Smooth muscle cell (in vitro differentiated cells): ENCODE data around the gene COL19A1. TPM values are rescaled to one million over a fixed set of nuclear protein-coding genes. Genes with fewer than 3 reads are reported as not detected.

Experiments used
- DNase-seq: peaks from one replicate; lab custom pipeline; 2025; ENCODE audit not compliant: unreplicated experiment; lab: John Stamatoyannopoulos, UW
- H2AFZ ChIP-seq: fragments of 200-600 bp; sonication (generic); 2 replicates; pipeline ENCODE4 v1.6.0; 2016; ENCODE audit warnings: antibody characterized with exemption, low read depth, mild to moderate bottlenecking
- H3F3A ChIP-seq: fragments of 200-600 bp; sonication (generic); 2 replicates; pipeline ENCODE4 v1.6.0; 2017; ENCODE audit warnings: antibody characterized with exemption, low read depth
- H3K27ac ChIP-seq: fragments of 200-600 bp; sonication (generic); 2 replicates; pipeline ENCODE4 v1.5.1; 2016; ENCODE audit warnings: low read depth, mild to moderate bottlenecking
- H3K27me3 ChIP-seq: fragments of 200-600 bp; sonication (generic); 2 replicates; pipeline ENCODE4 v1.6.1; 2016; ENCODE audit warnings: low read depth, mild to moderate bottlenecking
- H3K36me3 ChIP-seq: fragments of 200-600 bp; sonication (generic); 2 replicates; pipeline ENCODE4 v1.5.1; 2016; ENCODE audit warnings: low read depth
- H3K4me1 ChIP-seq: fragments of 200-600 bp; sonication (generic); 2 replicates; pipeline ENCODE4 v1.5.1; 2016; ENCODE audit warnings: low read depth
- H3K4me2 ChIP-seq: fragments of 200-600 bp; sonication (generic); 2 replicates; pipeline ENCODE4 v1.6.0; 2016; ENCODE audit warnings: mild to moderate bottlenecking
- H3K4me3 ChIP-seq: fragments of 200-600 bp; sonication (generic); 2 replicates; pipeline ENCODE4 v1.5.1; 2016; ENCODE audit warnings: mild to moderate bottlenecking
- H3K79me2 ChIP-seq: fragments of 200-600 bp; sonication (generic); 2 replicates; pipeline ENCODE4 v1.6.0; 2016; ENCODE audit warnings: low read depth, mild to moderate bottlenecking
- H3K9ac ChIP-seq: fragments of 200-600 bp; sonication (generic); 2 replicates; pipeline ENCODE4 v1.6.0; 2016; ENCODE audit warnings: low read depth
- H3K9me3 ChIP-seq: fragments of 200-600 bp; sonication (generic); replicated peaks from 2 replicates; pipeline ENCODE4 v1.5.1; 2016; ENCODE audit warnings: low read depth
- H4K20me1 ChIP-seq: fragments of 200-600 bp; sonication (generic); 2 replicates; pipeline ENCODE4 v1.6.0; 2016; ENCODE audit warnings: low read depth
- CTCF ChIP-seq: fragments of 200-600 bp; sonication (generic); IDR thresholded peaks from 2 replicates; pipeline ENCODE4 v1.5.1; 2017; ENCODE audit warnings: borderline replicate concordance, mild to moderate bottlenecking, antibody characterized with exemption; ENCODE audit not compliant: insufficient read depth, poor library complexity, severe bottlenecking
- WGBS: methylation state at CpG from one replicate; pipeline ENCODE4 v1.1.7; 2016; ENCODE audit warnings: low lambda C conversion rate; 5-methylcytosine and 5-hydroxymethylcytosine counted together
- polyA plus RNA-seq: library from polyadenylated mRNA; unstranded; fragments of >200 nt; fragmentation: Nextera tagmentation; extraction: Ambion mirVana; gene quantifications from 2 replicates; pipeline ENCODE4 v1.2.1, GENCODE V29; 2016
- total RNA-seq: library from RNA; depleted of rRNA; stranded (reverse); fragments of >200 nt; gene quantifications from 2 replicates; pipeline ENCODE4 v1.2.3, GENCODE V29; 2014

COL19A1 gene
- total and polyA plus RNA-seq, 2 experiments from 2014 or later: 0.55 to 1.6 TPM

GRCh38 chr6:69933239-69933638, 66.9 kb downstream of the COL19A1 start:
- Histone ChIP-seq H3K36me3 (no peaks in the 10 kb centered on the region), H3K9me3 (no peaks in the 10 kb centered on the region), H2AFZ (peak overlapping the region; percentile 20), H3K79me2 (no peaks in the 10 kb centered on the region), H3K4me2 (no peak overlapping the region), H3F3A (no peaks in the 10 kb centered on the region), H3K27ac (no peak overlapping the region), H3K9ac (no peak overlapping the region), H4K20me1 (no peaks in the 10 kb centered on the region), H3K4me1 (no peaks in the 10 kb centered on the region), H3K4me3 (no peak overlapping the region), H3K27me3 (no peaks in the 10 kb centered on the region)
- DNase-seq: no peak
- WGBS: 38% methylated on average over 1 of the region's 1 CpG
- TF ChIP-seq CTCF: no peak

GRCh38 chr6:69935079-69935478, 68.7 kb downstream of the COL19A1 start:
- no peak for TF ChIP-seq CTCF

GRCh38 chr6:69936674-69937363, 70.5 kb downstream of the COL19A1 start:
- Histone ChIP-seq H3K27ac (no peak overlapping the region), H3K4me1 (no peaks in the 10 kb centered on the region), H3K4me2 (no peak overlapping the region), H3K9ac (no peak overlapping the region), H4K20me1 (no peaks in the 10 kb centered on the region), H3K27me3 (no peaks in the 10 kb centered on the region), H3K36me3 (no peaks in the 10 kb centered on the region), H2AFZ (no peak overlapping the region), H3K79me2 (no peaks in the 10 kb centered on the region), H3F3A (no peaks in the 10 kb centered on the region), H3K9me3 (no peaks in the 10 kb centered on the region), H3K4me3 (no peak overlapping the region)
- TF ChIP-seq CTCF: no peak
- no peak for DNase-seq

More at GRCh38 chr6:69935079-69935478, 68.7 kb downstream of the COL19A1 start:
- H3K36me3 ChIP-seq: no peaks in the 10 kb centered on the region
- peak overlapping the region; percentile 42 for H2AFZ ChIP-seq
- no peaks in the 10 kb centered on the region for H3K4me1 ChIP-seq
- DNase-seq: no peak
- no peaks in the 10 kb centered on the region for H3K27me3 ChIP-seq
- no peak overlapping the region for H3K4me3 ChIP-seq
- no peaks in the 10 kb centered on the region for H4K20me1 ChIP-seq
- WGBS: 27% methylated on average over 1 of the region's 1 CpG
- no peak overlapping the region for H3K4me2 ChIP-seq
- H3K27ac ChIP-seq: no peak overlapping the region
- H3F3A ChIP-seq: no peaks in the 10 kb centered on the region
- no peak overlapping the region for H3K9ac ChIP-seq
- no peaks in the 10 kb centered on the region for H3K9me3 ChIP-seq
- no peaks in the 10 kb centered on the region for H3K79me2 ChIP-seq
